T-helper 1 cell (primary cell): Measurements from ENCODE around the gene RBM47.
"Not testable (repeated sequence)": the region's sequence is repeated elsewhere in the genome, so short reads cannot be mapped to it uniquely, and the experiment has no call there.

Source experiments
- DNase-seq, 5 donors: peaks; one replicate each; pipeline ENCODE4 v3.0.0-alpha.2; 2012 to 2020

The RBM47 gene

DNA sequence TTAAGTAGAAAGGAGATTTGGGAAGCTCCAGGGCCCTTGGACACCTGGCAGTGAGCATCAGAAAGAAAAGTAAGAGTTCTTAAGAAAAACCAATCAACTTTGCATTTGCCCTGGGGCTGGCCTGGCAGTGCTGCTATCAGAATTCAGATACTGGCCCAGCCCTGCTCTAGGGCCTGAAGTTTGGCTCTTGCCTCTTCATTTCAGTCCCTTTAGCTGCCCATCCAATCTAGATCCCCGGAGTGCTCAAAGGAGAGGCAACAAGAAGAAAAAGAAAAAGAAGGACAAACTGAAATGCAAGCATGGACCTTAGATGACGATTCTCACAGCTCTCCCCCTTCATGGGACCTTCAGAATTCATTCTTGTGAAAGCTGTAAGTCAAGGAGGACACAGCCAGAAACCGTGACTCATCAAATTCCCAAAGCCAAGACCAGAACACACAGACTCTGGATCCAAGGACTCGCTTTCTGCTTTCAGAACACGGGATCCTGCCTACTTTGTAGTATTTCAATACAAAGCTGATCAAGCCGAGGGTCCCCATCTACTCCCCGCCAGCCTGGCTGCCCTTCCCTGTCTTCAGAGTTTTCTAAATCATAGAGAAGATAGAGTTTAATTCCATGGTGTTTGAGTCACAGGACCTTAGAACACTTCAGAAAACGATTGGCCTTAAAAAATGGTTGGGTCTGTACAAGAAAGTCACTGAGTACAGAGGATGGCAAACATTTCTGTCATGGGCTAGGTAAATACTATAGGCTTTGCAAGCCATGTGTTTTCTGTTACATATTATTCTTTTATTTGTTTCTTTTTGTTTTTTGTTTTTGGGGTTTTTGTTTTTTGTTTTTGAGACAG, 103.7 kb downstream of the RBM47 start:
- DNase-seq = no peak

DNA sequence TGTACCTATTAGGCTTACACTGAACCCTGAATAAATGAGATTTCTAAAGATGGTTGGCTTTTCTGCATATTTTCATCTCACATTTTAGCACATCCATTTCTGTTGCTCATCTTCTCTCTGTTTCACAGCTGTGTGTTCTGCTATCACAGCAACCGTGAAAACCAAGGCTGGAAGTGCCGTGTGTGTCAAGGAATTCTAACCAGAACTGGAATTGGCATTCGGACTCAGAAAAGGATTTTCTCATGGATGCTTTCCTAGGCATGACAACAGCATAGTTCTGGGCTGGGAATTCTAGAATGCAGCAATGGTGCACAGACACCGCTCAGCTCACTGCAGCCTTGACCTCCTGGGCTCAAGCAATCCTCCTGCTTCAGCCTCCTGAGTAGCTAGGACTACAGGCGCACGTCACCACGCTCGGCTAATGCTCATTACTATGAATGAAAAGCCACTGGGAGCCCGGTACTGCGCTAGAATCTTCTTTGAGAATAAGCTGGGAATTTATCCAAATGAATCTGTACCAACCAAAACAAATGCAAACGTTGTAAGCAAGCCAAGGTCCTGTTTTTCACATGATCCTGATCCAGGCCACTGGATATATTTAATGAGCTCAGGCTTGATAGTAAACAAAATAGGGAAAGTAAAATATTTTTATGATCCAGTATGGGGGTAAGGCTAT, 105.2 kb downstream of the RBM47 start:
- no peak for DNase-seq

DNA sequence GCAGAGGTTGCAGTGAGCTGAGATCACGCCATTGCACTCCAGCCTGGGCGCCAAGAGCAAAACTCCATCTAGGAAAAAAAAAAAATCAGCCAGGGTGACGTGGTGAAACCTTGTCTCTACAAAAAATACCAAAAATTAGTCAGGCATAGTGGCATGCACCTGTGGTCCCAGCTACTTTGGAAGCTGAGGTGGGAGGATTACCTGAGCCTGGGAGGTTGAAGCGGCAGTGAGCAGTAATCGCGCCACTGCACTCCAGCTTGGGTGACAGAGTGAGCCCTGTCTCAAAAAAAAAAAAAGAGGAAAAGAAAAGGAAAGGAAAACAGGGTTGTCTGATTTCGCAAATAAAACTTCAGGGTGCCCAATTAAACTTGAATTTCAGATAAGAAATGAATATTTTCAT, 106.1 kb downstream of the RBM47 start:
- DNase-seq = no peak

DNA sequence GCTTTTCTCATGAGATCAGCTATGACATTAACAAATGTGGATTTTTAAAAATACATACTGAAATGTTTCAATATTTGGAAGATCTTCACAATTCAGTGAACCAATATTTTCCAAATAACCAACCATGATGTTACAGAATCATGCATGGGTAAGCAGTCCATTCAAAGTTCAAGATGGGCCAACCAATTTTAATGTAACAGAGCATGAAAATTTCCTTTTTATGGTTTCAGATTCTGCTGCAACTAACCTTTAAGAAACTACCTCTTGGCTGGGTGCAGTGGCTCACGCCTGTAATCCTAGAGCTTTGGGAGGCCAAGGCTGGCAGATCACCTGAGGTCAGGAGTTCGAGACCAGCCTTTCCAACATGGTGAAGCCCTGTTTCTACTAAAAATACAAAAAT, 107.7 kb downstream of the RBM47 start:
- no peak for DNase-seq

DNA sequence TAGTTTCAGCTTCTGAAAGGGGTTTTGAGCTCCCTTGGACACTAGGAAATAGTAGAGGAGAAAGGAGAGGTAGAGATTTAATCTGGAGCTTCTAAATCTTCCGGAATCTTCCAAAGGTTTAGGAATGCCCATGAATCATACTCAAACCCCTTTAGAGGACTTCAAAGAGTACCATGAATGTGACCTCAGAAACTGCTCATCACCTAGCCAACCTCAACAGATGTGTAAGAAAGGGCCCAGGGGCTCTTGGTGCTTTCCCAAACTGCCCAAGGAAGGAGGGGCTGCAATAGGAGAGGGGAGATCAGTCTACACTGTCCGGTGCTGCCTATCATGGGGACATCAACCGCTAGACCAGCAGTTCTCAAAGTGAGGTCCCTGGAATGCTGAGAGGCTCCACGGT, 109.1 kb downstream of the RBM47 start:
- no peak for DNase-seq

DNA sequence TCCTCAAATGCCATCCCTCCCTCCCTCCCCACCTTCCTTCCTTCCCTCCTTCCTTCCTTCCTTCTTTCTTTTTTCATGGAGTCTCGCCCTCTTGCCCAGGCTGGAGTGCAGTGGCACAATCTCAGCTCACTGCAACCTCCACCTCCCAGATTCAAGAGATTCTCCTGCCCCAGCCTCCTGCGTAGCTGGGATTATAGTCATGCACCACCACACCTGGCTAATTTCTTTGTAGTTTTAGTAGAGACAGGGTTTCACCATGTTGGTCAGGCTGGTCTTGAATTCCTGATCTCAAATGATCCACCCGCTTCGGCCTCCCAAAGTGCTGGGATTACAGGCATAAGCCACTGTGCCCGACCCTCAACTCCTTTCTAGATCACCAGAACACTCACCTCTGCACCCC, 112.6 kb downstream of the RBM47 start:
- DNase-seq = not testable (repeated sequence)

DNA sequence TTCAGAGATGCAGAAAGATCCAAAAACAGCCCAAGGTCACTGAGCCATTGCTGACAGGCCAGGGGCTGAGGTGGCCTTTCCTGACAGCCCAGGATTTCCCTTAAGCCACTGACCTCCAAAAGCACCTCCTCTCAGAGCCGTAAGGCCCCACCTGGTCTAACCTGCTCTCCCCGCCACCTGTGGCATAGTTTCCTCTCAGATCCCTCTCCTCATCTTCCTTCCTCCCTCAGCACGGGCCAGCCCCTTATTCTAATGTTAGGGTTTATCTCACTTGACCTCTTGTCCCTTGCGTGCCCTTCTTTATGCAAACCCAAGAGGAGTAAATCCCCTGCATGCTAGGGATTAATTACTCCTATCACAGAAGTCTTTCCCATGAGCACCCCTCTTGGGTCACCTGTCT, 113.0 kb downstream of the RBM47 start:
- DNase-seq = no peak

DNA sequence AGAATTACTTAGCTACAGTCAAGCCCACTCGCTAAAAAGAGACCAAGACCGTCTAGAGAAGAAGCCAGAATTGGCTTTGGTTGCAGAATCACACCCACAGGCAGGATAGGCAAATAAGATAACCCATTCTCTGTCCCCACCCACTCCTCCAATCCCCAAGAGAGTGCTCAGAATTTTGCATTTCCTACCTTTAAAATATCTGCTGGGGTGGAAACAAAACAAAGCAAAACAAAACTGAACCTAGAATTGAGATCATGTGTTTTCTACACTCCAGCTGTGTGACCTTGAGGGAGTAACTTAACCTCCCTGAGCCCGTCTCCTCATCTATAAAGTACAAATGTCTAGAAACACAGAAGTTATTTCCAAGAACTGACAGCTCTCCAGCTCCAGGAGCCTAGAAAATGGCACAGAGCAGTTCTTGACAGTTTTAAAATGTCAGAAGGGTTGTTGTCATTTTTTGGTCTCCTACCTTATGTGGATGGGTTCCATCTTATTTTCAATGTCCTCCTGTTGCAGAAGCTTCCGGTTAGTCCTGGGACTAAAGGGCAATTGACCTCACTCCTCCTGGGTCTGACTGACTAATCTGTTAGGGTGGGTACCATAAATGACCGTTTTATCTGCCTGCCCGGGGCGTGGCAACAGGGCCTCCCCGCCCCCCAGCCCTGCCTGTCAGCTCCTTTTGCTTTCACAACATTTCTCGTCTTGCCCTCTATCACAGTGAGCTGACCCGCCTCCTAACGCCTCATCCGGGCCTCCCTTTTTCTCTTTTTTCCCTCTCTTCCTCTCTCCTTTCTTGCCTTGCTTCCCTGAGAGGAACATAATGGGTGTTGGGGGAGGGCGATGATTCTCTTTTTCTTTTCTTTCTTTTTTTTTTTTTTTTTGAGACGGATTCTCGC, 114.0 kb downstream of the RBM47 start:
- DNase-seq = peak in 1 of 5 donors; percentile 27

DNA sequence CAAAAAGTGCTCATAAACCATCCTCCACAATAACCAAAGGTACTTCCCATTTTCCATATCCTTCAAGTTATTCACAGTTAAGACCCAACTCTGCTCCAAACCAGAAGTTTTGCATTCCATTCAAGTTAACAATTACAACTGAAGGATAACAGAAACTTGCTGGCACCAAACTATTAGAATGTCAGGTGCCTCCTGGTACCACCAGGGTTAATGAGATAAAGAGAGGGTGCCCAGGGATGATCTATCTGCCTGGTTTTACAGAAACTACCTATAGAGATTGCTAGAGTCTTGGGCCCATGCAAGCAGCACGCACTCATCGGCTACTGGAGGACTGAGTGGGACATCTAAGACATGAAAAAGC, 114.6 kb downstream of the RBM47 start:
- DNase-seq = no peak

DNA sequence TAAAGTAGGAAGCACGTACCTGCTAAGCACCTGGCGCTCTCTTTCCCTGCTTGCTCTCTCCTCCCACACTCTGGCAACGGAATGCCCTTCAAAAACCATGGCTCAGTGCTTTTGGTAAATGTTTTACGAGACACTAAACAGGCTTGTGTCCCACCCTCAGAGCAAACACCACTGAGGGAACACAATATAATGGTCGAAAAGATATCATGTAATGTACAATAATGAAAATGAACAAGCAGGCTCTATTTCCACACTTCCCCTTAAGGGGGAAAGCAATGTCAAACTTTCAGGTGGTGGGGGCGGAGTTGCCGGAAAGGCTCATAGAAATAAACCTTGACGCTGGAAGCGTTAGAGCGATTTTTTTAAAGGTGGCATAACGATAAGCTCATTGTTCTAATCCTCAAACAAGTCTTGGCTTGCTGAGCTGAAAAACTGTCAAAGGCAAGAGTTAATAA, 115.1 kb downstream of the RBM47 start:
- no peak for DNase-seq

DNA sequence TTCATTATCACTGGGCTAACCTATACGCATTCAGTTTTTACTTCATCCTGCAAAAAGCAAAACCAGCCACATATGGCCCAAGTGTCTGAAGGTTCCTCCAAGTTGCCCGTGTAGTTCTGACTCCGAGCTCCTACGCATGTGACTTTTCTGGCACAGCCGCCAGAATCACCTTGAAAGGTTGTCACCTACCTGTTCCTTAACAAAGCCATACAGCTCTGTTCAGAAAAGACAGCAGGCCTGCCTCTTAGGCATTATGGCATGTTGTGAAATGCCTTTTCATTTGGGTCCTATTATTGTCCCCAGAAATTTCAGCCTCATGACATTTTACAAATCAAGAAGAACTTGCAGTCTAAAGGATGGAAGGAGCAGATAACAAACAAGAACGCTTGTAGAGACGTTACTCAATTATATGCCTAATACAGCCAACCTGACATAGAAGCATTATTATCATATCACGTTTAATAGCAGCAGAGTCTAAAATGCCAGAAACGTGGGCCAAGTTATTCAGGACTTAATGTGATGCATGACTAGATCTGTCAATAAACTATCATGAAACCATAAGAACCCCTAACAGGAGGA, 118.5 kb downstream of the RBM47 start:
- DNase-seq = no peak

DNA sequence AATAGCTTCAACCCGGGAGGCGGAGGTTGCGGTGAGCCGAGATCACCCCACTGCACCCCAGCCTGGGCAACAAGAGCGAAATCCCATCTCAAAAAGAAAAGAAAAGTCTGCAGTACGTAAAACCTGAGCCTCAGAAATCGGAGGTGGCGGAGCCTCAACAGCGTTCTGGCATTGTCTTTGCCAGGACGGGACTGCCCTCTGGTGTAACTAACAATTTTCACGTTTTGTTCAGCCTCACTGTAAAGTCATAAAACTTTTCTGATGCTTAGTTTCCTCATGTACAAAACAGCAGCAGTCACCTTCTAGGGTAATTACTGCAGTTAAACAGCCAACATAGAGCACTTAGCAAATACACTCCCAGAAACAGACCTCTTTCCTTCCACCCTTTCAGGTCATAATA, 121.7 kb downstream of the RBM47 start:
- no peak for DNase-seq

DNA sequence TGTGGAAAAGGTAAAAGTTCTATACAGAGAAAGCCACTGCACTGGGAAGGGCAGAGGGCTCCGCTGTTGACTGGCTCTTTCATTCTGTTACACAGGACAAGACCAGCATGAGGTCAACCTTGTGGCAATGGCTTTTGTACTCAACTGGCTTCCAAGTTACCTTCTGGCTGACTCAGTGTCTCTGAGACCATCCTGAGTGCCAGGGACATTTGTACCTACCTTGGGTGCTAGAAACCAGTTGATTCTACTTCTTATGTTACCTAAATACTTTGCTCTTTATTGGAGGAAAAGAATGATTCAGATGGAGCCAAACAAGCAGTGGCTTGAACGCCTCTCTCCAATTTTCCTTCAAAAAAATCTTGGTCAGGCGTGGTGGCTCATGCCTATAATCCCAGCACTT, 123.2 kb downstream of the RBM47 start:
- DNase-seq = no peak

DNA sequence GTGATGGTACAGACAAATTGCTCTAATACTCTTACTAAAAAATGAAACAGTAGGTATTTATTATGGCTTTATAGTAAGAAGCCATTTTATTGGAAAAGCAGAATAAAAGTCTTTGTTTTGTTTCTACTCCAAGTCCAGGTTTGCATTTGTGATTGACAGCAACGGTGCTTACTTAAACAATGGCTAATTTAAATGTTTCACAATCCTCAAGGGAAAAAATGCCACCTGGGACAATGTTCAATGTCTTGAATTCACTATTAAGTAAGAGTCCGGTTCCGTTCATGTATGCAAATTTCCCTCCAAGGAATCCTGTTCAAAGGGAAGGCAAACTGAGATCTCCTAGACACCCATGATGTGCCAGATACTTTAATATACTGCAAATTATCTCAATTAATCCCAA, 123.6 kb downstream of the RBM47 start:
- no peak for DNase-seq

DNA sequence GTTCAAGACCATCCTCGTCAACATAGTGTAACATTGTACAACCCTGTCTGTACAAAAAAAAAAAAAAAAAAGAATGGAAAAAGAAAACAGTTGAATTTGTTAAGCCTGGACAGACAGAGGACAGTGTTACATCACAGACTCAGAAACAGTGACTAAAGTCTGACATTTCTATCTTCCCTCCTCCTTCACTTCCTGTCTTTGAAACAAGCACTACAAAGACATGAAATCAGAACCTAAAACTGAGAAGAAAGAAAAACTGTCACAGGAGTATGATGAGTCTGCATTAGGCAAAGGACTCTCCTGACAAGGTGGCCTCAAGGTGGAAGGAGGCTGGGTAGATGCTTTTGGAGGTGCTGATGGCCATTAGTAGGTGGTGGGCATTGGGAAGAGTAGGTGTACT, 126.7 kb downstream of the RBM47 start:
- peak in 1 of 5 donors; percentile 55 for DNase-seq

DNA sequence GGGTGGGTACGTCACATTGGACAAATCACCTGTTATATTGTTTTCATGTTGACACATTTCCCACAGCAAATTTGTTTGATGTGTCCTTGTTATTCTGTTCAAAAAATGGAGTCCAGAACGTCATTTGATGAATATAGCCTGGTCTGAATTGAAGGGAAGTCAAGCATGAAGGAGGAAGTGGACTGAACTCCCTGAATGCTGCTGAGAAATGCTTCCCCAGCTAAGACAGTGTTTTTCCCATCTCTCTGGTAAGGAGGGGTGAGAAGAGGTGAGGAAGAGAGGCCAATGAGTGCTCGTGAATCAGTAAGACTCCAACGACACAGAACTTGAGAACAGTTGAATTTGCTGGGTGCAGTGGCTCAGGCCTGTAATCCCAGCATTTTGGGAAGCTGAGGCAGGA, 127.4 kb downstream of the RBM47 start:
- no peak for DNase-seq

DNA sequence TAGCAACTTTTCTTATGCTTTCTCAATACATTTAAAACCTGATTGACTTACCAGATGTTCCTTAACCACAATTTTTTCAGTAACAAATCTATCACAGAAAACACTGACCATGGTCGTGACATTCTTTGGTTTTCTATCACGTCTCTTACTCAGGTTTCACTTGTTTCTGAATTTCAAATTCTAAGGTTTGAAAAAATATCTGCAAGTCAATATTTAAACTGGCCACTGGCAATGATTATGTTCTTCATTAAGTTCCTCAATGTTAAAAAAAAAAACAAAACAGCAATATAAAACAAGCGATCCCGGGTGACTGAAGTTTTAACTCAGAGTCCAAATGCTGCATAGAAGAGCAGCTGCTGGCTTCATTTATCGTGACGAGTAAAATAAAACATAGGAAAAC, 128.9 kb downstream of the RBM47 start:
- DNase-seq = no peak

DNA sequence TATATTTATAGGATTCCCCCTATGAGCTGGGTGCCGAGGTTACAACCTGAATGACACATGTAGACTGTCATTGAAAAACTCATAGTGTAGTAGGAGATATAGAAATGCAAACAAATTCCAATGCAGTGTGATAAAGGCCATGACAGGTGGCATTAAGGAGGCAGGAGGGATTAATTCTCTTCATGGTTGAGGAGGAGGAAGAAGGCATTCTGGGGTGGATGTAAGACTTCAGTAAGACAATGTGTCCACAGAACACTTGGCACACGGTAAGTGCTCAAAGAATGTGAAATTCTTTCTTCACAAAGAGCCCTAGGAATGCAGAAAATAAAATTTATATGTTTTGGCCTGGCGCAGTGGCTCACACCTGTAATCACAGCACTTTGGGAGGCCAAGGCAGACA, 136.5 kb downstream of the RBM47 start:
- DNase-seq = no peak

DNA sequence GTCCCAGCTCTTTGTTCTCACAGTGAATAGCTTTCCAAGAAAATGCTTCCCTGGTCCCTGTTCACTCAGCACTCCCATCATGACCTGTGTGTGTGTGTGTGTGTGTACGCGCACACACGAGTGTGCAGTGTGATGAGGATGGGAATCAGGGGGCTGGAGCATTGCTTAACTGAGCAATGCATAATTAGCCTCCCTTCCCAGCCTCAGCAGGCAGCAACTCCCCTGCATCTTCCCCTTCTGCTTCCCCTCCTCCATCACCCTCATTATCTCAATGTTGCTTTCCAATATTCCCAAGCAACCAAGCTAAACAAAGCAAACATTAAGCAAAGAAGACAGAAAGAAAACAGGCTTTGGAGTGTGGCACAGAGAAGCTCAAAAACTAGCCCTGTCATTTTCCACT, 137.0 kb downstream of the RBM47 start:
- DNase-seq = no peak

DNA sequence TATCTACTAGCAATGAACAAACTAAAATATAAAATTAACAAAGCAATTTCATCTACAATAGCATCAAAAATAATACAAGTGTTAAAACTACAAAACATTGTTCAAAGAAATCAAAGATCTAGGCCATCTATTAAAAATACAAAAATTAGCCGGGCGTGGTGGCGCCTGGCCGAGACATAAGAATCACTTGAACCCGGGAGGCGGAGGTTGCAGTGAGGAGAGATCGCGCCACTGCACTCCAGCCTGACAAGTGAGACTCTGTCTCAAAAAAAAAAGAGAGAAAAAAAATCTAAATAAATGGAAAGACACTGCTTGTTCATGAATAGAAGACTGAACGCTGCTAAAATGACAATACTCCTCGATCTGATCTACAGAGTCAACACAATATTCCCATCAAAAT, 139.2 kb downstream of the RBM47 start:
- DNase-seq = no peak

DNA sequence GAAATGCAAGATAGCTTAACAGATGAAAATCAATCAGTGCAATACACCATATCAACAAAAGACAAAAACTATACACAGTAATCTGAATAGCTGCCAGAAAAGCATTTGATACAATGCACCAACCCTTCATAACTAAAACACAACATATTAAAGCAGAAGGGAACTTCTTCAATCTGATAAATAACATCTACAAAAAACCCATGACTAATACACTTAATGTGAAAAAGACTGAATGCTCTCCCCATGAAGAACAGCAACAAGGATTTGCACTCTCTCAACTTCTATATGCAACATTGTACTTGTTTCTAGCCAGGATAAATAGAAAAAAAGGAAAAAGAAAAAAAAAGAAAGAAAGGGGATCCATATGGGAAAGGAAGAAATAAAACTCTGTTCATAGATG, 139.7 kb downstream of the RBM47 start:
- no peak for DNase-seq

DNA sequence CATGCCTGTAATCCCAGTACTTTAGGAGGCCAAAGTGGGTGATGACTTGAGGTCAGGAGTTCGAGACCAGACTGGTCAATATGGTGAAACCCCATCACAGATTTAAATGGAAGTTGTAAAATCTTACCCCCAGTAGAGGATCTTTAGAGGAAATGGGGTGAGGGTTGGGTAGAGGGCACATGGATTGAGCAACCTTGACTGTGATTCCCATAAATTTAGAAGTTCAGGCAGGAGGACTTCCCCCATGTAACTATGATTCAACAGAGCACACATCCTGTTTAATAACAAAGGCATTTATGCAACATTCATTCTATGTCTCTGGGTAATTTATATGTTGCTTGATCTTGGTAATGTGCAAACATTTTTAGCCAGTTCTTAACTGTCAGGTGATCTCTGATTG, 143.1 kb downstream of the RBM47 start:
- DNase-seq = no peak
